Medulla oblongata (tissue), 1 donor: Measurements from ENCODE around the gene HEXA.
"Not testable (repeated sequence)": the region's sequence is repeated elsewhere in the genome, so short reads cannot be mapped to it uniquely, and the experiment has no call there.

Experiments
- DNase-seq: peaks from one replicate; pipeline ENCODE4 v3.0.0-alpha.2; 2015; ENCODE audit errors: extremely low spot score

Gene HEXA

GRCh38 chr15:72375846-72376581 is at the start of gene HEXA:
TSS of gene HEXA (minus strand) at chr15:72376014. CDS start at chr15:72375972, 42 bp downstream.
- peak; percentile 93 for DNase-seq

GRCh38 chr15:72423256-72423655 is 47.4 kb upstream of the HEXA start:
- no peak for DNase-seq

DNA sequence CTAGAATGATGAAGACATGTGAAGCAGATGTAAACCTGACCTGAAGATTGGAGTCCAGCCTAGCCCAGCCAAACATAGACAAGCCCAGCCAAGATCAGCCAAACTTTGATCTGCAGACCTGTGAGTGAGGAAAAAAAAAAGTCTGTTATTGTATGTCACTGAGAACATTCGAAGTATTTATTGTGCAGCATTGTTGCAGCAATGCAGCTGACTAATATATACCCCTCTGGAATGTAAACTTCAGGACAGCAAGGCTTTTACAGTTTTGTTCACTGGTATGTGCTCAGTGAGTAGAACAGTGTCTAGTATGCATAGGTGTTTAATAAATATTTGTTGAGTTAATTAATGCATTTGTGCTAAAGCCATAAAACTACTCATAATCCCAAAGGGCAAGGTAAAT is 45.7 kb upstream of the HEXA start:
- DNase-seq: no peak

DNA sequence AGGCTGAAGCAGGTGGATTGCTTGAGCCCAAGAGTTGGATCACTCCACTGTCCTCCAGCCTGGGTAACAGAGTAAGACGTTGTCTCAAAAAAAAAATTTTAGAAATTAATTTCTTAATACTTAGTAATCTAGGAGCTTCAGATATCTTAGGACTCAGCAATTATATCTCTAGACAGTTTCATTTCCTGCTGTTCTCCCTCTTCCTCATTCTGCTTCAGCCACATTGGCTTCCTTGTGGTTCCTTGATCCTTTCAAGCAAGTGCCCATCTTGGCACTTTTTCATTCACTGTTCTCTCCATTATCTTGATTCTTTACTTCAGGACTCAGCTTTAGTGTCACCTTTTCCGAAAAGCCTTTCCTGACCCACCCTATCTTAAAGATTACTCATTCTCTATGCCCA is 44.8 kb upstream of the HEXA start:
- DNase-seq: no peak

DNA sequence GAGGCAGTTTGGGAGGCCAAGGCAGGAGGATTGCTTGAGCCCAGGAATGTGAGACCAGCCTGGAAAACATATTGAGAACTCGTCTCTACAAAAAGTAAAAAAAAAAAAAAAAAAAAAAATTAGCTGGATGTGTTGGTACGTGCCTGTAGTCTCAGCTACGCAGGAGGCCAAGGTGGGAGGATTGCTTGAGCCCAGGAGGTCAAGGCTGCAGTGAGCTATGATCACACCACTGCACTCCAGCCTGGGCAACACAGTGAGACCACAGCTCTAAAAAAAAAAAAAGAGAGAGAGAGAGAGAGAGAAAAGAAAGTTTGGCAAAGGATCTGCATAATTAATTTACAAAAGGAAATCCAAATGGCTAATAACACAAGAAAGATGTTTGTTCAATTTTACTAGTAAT is 44.0 kb upstream of the HEXA start:
- DNase-seq: not testable (repeated sequence)

DNA sequence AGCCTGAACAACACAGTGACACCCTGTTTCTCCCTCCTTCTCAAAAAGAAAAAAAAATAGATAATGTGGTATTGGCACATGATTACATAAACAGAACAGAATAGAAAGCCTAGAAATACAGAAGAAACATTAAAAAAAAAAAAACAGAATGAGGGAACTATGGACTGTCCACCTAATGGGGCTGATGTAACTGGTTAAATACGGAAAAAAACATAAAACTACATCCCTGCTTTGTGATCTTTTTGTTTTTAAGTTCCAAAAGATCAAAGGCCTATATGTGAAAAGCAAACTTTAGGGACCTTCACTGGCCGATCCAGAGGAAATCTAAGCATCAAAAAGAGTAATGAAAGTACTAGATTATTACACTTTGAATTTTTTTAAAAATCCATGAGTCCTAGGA is 39.5 kb upstream of the HEXA start:
- no peak for DNase-seq

DNA sequence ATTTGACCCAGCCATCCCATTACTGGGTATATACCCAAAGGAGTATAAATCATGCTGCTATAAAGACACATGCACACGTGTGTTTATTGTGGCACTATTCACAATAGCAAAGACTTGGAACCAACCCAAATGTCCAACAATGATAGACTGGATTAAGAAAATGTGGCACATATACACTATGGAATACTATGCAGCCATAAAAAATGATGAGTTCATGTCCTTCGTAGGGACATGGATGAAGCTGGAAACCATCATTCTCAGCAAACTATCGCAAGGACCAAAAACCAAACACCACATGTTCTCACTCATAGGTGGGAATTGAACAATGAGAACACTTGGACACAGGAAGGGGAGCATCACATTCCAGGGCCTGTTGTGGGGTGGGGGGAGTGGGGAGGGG is 37.5 kb upstream of the HEXA start:
- DNase-seq: not testable (repeated sequence)

GRCh38 chr15:72411544-72411943 is 35.7 kb upstream of the HEXA start:
- no peak for DNase-seq

DNA sequence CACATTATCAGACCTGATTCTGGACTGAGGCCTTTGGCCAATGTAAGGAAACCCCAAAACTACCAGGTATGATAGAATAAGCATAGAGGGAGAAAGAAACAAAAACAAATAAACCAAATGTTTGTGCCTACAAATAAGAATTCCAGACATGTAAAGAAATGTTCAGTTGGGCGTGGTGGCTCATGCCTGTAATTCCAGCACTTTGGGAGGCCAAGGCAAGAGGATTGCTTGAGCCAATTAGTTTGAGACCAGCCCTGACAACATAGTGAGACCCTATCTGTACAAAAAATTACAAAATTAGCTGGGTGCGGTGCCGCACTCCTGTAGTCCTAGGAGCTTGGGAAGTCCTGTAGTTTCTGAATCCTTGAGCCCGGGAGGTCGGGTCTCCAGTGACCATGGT is 35.3 kb upstream of the HEXA start:
- no peak for DNase-seq

DNA sequence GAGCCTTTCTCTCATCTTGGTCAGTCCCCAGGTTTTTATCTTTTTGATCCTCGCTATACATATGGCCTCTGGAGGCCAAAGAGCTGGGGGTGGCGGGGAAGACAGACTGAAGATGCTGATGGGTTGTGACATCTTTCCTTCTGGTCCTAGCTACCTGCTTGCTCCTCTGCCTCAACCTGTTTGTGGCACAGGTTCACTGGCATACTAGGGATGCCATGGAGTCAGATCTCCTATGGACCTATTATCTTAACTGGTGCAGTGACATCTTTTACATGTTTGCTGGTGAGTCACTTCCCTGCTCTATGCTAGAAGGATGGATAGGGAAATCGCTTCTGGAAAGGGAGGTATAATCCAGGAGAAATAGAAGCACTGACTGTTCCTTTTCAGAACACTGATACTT is 31.1 kb upstream of the HEXA start:
- no peak for DNase-seq

- no peak for DNase-seq
Measured at GRCh38 chr15:72404841-72405240, 29.0 kb upstream of the HEXA start.

DNA sequence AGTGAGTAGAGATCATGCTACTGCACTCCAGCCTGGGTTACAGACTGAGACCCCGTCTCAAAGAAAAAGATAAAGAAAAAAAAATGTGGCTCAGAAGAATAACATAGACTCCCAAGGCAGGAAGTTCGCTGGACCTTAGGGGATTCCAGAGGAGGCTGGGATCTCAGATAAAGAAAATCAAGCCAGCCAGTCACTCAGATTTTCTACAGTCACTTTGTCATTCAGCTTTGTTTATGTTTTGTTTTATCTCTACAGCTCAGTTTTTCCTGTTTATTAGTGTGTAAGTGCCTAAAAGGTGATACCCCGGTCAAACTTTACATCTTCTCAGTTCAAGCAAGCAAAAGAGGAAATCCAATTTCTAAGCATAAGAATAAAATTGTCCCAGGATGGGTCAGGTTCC is 28.5 kb upstream of the HEXA start:
- DNase-seq: no peak

- DNase-seq: no peak
Measured at GRCh38 chr15:72402726-72403125, 26.9 kb upstream of the HEXA start.

DNA sequence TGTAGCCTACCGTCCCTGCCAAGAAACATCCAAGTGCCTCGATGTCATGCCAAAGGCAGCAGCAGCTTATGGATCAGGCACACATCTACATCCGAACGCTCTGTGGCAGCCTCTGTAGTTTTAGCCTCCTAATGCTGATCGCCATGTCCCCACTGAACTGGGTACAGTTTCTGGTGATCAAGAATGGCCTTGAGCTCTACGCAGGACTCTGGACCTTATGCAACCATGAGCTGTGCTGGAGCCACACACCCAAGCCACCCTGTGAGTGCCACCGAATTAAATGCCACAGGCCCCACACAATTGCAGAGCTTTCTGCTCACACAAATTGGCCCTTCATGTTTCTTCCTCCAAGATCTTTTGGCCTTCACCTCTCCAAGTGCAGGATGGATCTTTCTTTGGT is 22.8 kb upstream of the HEXA start:
- DNase-seq: no peak

DNA sequence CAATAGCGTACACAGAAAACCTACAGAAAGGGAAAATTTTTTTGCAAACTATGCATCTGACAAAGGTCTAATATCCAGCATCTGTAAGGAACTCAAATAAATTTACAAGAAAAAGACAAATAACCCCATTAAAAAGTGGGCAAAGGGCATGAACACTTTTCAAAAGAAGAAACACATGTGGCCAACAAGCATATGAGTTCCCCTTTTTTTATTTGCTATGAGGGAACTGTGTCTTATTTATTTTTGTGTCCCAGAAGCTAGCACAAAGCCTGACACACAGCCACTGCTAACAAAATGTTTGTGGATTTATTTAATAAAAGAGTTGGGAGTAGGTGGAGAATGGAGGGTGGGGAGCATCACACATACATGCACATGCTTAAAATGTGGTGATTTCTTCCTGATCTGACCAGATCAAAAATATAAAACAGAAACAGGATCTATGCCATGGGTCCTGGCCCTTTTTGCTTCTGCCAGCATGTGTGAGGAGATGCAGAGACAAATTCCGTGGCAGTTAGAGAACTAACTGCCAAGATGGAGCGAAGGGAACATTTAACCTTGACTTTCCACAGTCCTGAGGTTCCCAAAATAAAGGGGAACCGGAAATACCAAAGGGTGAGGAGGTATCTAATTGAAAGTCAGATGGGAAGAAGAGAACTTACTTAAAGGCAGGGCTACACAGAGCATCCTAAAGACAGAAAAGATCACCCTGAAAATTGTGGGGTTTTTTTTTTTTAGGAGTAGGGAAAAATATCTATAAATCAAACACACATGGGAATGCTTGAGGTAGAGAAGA is 22.2 kb upstream of the HEXA start, which contains the start of gene TMEM202:
Gene TMEM202, plus strand, starts transcription at position 510 of the 793 bp plus-strand sequence. Its CDS starts 22 bp downstream, at position 532.
- peak; percentile 5 for DNase-seq

GRCh38 chr15:72396331-72396730 is 20.5 kb upstream of the HEXA start:
- DNase-seq: not testable (repeated sequence)

DNA sequence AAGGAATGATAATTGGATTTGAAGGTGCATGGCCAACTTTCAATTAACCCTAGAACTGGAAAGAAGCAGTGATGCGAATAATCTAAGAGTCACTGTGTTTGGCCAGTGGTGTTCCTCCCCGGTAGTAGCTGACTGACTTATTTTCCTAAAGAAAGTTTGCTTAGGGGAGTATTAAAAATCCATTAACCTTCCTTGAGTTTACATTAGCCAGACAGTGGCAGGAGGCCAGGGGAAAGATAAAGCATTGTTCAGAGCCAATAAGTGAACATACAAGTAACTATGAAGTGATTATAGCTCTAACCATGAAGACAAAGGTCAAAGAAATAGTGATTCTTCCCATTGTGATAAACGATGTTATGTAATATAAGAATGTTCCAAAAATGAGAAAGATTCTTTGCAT is 13.4 kb upstream of the HEXA start:
- DNase-seq: no peak

GRCh38 chr15:72387741-72388140 is 11.9 kb upstream of the HEXA start:
- DNase-seq: no peak

- peak; percentile 6 for DNase-seq
Measured at GRCh38 chr15:72382146-72382545, 6.3 kb upstream of the HEXA start.

DNA sequence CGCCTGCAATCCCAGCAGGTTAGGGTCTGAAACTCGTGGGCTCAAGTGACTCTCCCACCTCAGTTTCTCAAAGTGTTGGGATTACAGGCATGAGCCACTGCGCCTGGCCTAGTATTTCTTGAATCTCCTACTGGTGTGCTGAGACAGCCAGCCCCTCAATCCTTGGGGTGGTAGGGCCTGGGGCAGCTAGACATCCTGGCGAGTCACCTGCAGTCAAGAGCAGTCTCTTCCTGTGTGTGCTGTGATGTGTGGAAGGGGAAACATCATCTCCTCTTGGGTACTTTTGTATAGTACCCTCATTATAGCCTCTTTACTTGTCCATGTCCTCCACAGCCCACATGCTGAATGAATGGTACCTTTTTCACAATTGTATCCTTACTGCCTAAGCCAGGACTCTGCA is 4.9 kb upstream of the HEXA start:
- no peak for DNase-seq

- no peak for DNase-seq
Measured at GRCh38 chr15:72379856-72380430, 4.1 kb upstream of the HEXA start.

DNA sequence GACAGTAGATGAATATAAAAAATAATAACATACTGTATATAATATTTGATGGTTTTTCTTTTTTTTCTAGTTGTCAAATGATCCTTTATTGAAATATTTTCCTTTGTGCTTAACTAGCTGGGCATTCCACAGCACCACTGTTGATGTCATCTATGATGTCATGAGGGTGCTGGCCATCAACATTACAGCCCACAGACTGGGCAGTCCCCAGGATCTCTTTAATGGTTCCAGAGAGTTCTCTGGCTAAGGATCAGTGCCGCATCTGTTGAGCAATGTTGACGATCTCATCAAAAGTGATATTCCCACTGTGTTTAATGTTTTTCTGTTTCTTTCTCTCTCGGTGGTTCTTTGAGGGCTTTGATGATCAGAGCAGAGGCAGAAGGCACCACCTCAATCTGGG is 3.3 kb upstream of the HEXA start:
- not testable (repeated sequence) for DNase-seq

DNA sequence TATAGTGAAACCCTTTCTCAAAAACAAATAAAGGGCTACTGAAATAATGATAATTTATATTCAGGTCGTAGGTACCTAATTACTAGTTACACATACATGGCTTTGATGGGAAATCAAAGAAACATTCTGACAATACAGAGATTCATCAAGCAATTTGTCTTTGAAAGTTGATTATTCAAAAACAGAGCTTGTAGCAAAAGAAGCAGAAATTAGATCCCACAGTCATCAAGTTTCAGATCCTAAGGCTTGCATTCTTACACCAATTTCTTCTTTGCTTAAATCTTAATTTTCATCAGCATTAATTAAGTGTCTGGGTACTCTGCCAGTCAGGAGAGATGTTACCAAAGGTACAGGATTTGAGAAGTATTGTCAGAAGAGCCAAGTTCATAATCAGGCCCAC is 1.5 kb upstream of the HEXA start:
- DNase-seq: peak; percentile 12
